ENCODE measurements around the gene SLC35G3. TPM values are rescaled to one million over a fixed set of nuclear protein-coding genes. Genes with fewer than 3 reads are reported as not detected.

The SLC35G3 gene
- total and polyA plus RNA-seq, 2 of the 13 experiments (the other 11 are each of a cell fraction or from before 2014, with no cell fraction given) = not detected

- no TSS peak for BruUV-seq (replicated peaks)
- Histone ChIP-seq H3K27me3 (ENCODE audit: control insufficient read depth in 1 of 2, insufficient read depth in 2 of 2, low read length in 2 of 2) (peaks cover 0 to 18% of the 10 kb centered on the region in 2 experiments; a peak in 2 of 5 replicates), H3K4me2 (ENCODE audit: low read depth, low read length) (no peak overlapping the region), H3K79me2 (ENCODE audit: insufficient read depth, low read length) (no peaks in the 10 kb centered on the region), H3K9ac (ENCODE audit: insufficient read depth, low read depth, low read length) (no peak overlapping the region), H3K4me3 (replicated peaks in 1 of 3; ENCODE audit: insufficient read depth in 1 of 3, low read depth in 2 of 3, low read length in 3 of 3) (no peak overlapping the region), H4K20me1 (ENCODE audit: insufficient read depth, low read length) (no peaks in the 10 kb centered on the region), H3K9me3 (ENCODE audit: low read length) (no peaks in the 10 kb centered on the region), H2AFZ (ENCODE audit: low read length) (no peak overlapping the region), H3K27ac (ENCODE audit: extremely low read length, insufficient read depth, low read length) (no peak overlapping the region), H3K4me1 (ENCODE audit: insufficient read depth, low read length) (no peaks in the 10 kb centered on the region), H3K36me3 (replicated peaks in 1 of 2; ENCODE audit: control insufficient read depth in 1 of 2, insufficient read depth in 2 of 2, low read length in 2 of 2) (no peaks in the 10 kb centered on the region)
- intact Hi-C loops (cut with micrococcal nuclease; ENCODE audit: unreplicated experiment) (no loop called here), in situ Hi-C loops (cut with HindIII; ENCODE audit: extremely low pct_ligation_motif_present, low pct_unique_long_range_greater_than_20kb) (no loop called here)
- ChIA-PET CTCF (ENCODE audit: low intra/inter-chr PET ratio, low total read pairs) (no interaction called here), POLR2A (no interaction called here)
- no peak for DNase-seq (ENCODE audit: low spot score)
- TF ChIP-seq, protein P1, sequence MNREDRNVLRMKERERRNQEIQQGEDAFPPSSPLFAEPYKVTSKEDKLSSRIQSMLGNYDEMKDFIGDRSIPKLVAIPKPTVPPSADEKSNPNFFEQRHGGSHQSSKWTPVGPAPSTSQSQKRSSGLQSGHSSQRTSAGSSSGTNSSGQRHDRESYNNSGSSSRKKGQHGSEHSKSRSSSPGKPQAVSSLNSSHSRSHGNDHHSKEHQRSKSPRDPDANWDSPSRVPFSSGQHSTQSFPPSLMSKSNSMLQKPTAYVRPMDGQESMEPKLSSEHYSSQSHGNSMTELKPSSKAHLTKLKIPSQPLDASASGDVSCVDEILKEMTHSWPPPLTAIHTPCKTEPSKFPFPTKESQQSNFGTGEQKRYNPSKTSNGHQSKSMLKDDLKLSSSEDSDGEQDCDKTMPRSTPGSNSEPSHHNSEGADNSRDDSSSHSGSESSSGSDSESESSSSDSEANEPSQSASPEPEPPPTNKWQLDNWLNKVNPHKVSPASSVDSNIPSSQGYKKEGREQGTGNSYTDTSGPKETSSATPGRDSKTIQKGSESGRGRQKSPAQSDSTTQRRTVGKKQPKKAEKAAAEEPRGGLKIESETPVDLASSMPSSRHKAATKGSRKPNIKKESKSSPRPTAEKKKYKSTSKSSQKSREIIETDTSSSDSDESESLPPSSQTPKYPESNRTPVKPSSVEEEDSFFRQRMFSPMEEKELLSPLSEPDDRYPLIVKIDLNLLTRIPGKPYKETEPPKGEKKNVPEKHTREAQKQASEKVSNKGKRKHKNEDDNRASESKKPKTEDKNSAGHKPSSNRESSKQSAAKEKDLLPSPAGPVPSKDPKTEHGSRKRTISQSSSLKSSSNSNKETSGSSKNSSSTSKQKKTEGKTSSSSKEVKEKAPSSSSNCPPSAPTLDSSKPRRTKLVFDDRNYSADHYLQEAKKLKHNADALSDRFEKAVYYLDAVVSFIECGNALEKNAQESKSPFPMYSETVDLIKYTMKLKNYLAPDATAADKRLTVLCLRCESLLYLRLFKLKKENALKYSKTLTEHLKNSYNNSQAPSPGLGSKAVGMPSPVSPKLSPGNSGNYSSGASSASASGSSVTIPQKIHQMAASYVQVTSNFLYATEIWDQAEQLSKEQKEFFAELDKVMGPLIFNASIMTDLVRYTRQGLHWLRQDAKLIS (CRISPR knock-in tag; IDR thresholded peaks at IDR 0.05) = no peak
- TF ChIP-seq ZNF510 (CRISPR knock-in tag; IDR thresholded peaks at IDR 0.05; ENCODE audit: low read depth) (no peak), ZNF614 (CRISPR knock-in tag; IDR thresholded peaks at IDR 0.05; ENCODE audit: borderline replicate concordance) (no peak)
- no peak for ATAC-seq
- WGBS (ENCODE audit: low lambda C conversion rate) = 67% methylated on average over 1 of the region's 7 CpGs
- no peak for FAIRE-seq
These were observed 30.3 kb downstream of the SLC35G3 start for GRCh38 chr17:35163886-35164285.

- 0 out of 2 replicates have a peak, but pooled peaks have one; percentile 50 for TF ChIP-seq PRDM15 (CRISPR knock-in tag; IDR thresholded peaks at IDR 0.05)
- TF ChIP-seq RARG (CRISPR knock-in tag; IDR thresholded peaks at IDR 0.05; ENCODE audit: low read depth) = no peak
- intact Hi-C loops (cut with micrococcal nuclease; ENCODE audit: unreplicated experiment) (no loop called here), in situ Hi-C loops (cut with HindIII; ENCODE audit: extremely low pct_ligation_motif_present, low pct_unique_long_range_greater_than_20kb) (no loop called here)
- ATAC-seq (no peak), DNase-seq (ENCODE audit: low spot score) (no peak), FAIRE-seq (no peak)
- 15% methylated on average over 4 of the region's 4 CpGs for WGBS (ENCODE audit: low lambda C conversion rate)
- H4K20me1 ChIP-seq (ENCODE audit: insufficient read depth, low read length) = no peaks in the 10 kb centered on the region
- no peak overlapping the region for H3K4me3 ChIP-seq (replicated peaks in 1 of 3; ENCODE audit: insufficient read depth in 1 of 3, low read depth in 2 of 3, low read length in 3 of 3)
- no TSS peak for BruUV-seq (replicated peaks)
- no peaks in the 10 kb centered on the region for H3K4me1 ChIP-seq (ENCODE audit: insufficient read depth, low read length)
- H2AFZ ChIP-seq (ENCODE audit: low read length) = no peak overlapping the region
- H3K9ac ChIP-seq (ENCODE audit: insufficient read depth, low read depth, low read length) = no peak overlapping the region
- H3K27me3 ChIP-seq (ENCODE audit: control insufficient read depth in 1 of 2, insufficient read depth in 2 of 2, low read length in 2 of 2) = peaks cover 0 to 14% of the 10 kb centered on the region in 2 experiments; a peak in 3 of 5 replicates
- H3K27ac ChIP-seq (ENCODE audit: extremely low read length, insufficient read depth, low read length) = no peak overlapping the region
- POLR2A ChIA-PET = no interaction called here
- CTCF ChIA-PET (ENCODE audit: low intra/inter-chr PET ratio, low total read pairs) = no interaction called here
- H3K36me3 ChIP-seq (replicated peaks in 1 of 2; ENCODE audit: control insufficient read depth in 1 of 2, insufficient read depth in 2 of 2, low read length in 2 of 2) = no peaks in the 10 kb centered on the region
- no peaks in the 10 kb centered on the region for H3K79me2 ChIP-seq (ENCODE audit: insufficient read depth, low read length)
- H3K9me3 ChIP-seq (ENCODE audit: low read length) = no peaks in the 10 kb centered on the region
- no peak overlapping the region for H3K4me2 ChIP-seq (ENCODE audit: low read depth, low read length)
These were observed 31.4 kb downstream of the SLC35G3 start for GRCh38 chr17:35162755-35163154.
